ENCODE results near the gene EFCAB10.
"Not testable (repeated sequence)": the region's sequence is repeated elsewhere in the genome, so short reads cannot be mapped to it uniquely, and the experiment has no call there.

EFCAB10 gene

DNA sequence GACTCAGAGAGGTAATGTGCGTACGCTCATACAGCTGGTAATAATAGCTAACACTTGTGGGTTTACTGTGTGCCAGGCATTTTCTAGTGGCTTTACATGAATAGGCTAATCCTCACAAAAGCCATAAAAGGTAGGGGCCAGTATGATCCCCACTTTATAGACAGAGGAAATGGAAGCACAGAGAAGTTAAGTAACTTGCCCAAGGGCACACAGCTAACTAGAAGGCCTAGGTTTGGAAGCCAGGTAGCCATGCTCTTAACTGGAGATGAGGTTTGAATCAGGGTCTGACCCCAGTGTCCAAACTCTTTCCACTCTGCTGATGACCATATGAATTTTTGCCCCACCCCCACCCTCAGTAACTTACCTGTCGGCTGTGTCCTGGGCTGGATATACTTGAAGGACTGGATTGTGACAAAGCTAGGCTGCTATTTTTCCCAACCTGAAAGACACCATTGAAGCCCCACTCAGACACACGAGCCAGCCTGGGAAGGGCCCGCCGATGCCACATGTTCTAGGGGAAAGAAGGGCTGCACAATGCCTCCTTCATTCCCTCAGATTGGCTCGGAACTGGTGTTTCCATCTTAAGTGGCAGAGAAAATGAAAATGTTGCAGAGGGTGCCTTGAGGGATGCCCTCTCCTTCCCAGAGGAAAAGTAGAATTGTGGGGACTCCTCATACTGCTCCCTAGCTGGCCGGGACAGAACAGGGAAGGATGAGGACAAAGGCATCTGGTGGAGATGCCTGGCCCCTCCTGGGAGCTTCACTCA lies 29.1 kb upstream of the EFCAB10 start:
- no peak overlapping the region for H3K4me3 Mint-ChIP-seq
- no peaks in the 10 kb centered on the region for H3K9me3 Mint-ChIP-seq
- no peaks in the 10 kb centered on the region for H3K27me3 Mint-ChIP-seq
- H3K27ac Mint-ChIP-seq = peak overlapping the region in 1 of 2 donors; percentile 59
- ATAC-seq = no peak
- no peak for DNase-seq
- no peaks in the 10 kb centered on the region for H3K4me1 Mint-ChIP-seq

DNA sequence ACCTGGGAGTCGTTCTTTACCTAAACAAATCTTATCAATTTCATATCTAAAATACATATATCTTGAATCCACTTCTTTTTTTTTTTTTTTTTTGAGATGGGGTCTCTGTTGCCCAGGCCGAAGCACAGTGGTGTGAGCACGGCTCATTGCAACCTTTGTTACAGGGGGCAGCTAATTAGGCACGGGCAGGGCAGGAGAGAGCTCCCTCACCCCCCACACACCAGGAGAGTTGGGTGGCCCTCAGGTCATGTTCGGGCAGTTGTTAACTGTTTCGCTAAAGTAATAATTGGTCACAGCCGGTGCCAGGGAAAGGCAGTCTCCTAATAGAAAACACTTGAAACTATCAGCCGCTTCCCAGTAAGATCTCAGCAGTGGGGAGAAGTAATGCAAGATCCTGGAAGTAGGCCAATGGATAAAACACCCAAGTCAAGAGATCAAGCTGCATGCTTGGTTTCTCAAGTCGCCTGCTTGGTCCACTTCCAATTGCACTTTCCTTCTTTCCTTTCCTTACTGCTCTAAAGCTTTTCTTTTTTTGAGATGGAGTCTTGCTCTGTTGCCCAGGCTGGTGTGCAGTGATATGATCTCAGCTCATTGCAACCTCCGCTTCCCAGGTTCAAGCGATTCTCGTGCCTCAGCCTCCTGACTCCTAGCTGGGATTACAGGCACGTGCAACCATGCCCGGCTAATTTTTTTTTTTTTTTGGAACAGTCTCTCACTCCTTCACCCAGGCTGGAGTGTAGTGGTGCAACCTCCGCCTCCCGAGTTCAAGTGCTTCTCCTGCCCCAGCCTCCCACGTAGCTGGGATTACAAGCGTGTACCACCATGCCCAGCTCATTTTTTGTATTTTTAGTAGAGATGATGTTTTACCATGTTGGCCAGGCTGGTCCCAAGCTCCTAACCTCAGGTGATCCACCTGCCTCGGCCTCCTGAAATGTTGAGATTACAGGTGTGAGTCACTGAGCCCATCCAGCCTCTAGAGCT lies 21.3 kb upstream of the EFCAB10 start:
- DNase-seq (no peak), ATAC-seq (no peak)
- Mint-ChIP-seq H3K4me1 (no peaks in the 10 kb centered on the region), H3K4me3 (no peak overlapping the region), H3K27me3 (peaks cover 11% of the 10 kb centered on the region), H3K9me3 (no peaks in the 10 kb centered on the region), H3K27ac (no peak overlapping the region)

DNA sequence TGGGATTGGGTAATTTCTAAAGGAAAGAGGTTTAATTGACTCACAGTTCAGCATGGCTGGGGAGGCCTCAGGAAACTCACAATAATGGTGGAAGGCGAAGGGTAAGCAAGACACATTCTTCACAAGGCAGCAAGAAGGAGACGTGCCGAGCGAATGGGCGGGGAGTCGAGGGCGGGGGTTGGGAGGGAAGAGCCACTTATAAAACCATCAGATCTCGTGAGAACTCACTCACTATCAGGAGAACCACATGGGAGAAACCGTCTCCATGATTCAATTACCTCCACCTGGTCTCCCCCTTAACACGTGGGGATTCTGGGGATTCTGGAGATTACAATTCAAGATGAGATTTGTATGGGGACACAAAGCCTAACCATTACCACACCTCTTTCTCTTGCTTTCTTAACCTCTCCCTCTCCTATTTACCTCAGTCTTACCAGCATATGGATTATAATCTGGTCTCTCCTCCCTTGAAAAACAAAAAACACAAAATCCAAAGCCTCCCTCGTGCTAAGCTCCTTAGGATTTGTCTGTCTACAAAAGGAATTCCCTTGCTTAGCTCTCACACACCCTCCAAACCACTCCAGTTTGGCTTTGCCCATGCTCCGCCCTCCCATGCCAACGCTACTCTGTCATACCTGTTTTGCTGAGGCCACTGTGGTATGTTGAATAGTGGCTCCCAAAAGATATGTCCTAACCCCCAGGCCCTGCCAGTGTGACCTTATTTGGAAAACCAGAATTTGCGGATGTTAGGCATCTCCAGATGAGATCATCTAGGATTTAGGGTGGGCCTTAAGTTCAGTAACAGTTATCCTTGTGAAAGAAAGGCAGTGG lies 19.6 kb upstream of the EFCAB10 start:
- H3K4me3 Mint-ChIP-seq = no peak overlapping the region
- H3K9me3 Mint-ChIP-seq = no peaks in the 10 kb centered on the region
- ATAC-seq (no peak), DNase-seq (no peak)
- H3K27ac Mint-ChIP-seq = no peak overlapping the region
- no peaks in the 10 kb centered on the region for H3K4me1 Mint-ChIP-seq
- peaks cover 20% of the 10 kb centered on the region for H3K27me3 Mint-ChIP-seq

DNA sequence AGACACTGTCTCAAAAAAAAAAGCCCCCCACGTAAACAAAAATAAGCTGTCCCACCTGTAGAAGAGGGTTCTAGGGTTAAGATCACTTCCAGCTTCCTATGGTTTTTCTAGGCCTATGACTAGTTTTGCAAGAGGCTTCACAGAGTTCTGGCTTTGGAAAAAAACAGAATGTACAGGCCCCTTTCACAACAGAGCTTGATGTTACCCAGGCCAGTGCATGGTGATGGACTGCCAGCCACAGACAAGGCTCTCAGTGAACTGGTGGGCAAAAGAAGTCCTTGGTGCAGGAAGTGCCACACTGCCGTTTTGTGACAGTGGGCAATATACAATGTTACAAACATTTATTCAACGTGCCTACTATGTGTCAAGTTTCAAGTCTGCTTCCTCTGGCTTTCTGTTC lies 18.3 kb upstream of the EFCAB10 start:
- ATAC-seq (no peak), DNase-seq (no peak)
- H3K9me3 Mint-ChIP-seq = no peaks in the 10 kb centered on the region
- no peaks in the 10 kb centered on the region for H3K4me1 Mint-ChIP-seq
- H3K4me3 Mint-ChIP-seq = no peak overlapping the region
- H3K27ac Mint-ChIP-seq = peak overlapping the region in 1 of 2 donors; percentile 35
- H3K27me3 Mint-ChIP-seq = peaks cover 20% of the 10 kb centered on the region

DNA sequence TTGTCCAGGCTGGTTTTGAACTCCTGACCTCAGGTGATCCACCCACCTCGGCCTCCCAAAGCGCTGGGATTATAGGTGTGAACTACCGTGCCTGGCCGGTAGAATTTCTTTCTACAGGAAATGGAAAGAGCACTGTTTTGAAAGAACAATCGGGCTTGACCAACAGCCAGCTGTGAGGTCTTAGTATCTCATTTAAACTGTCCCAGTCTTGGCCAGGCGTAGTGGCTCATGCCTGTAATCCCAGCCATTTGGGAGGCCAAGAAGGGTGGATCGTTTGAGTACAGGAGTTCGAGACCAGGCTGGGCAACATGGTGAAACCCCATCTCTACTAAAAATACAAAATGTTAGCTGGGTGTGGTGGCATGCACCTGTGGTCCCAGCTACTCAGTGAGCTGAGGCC lies 17.8 kb upstream of the EFCAB10 start:
- H3K4me3 Mint-ChIP-seq, H3K27ac Mint-ChIP-seq, DNase-seq, H3K9me3 Mint-ChIP-seq, ATAC-seq, H3K4me1 Mint-ChIP-seq: not testable (repeated sequence)
- H3K27me3 Mint-ChIP-seq = peaks cover 20% of the 10 kb centered on the region

DNA sequence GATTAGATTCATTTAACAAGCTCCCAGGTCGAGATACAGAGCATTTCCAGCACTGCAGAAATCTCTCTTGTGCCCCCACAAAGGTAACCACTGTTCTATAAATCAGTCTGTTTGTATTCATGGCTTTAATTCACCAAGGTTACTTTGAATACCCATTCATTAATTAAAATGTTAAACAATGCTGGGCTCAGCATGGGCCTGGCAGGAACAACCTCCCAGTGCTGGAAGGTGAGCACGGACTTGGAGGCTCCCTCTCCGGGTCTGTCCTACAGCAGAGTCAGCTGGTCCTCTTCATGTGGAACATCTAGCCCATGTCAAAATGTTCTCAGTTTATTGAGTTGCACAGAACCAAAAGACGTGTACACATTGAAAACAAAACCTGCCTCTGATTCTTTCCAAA lies 15.6 kb upstream of the EFCAB10 start:
- H3K27ac Mint-ChIP-seq = no peak overlapping the region
- DNase-seq = no peak
- no peaks in the 10 kb centered on the region for H3K4me1 Mint-ChIP-seq
- H3K4me3 Mint-ChIP-seq = no peak overlapping the region
- ATAC-seq = no peak
- no peaks in the 10 kb centered on the region for H3K9me3 Mint-ChIP-seq
- H3K27me3 Mint-ChIP-seq = peaks cover 20% of the 10 kb centered on the region

DNA sequence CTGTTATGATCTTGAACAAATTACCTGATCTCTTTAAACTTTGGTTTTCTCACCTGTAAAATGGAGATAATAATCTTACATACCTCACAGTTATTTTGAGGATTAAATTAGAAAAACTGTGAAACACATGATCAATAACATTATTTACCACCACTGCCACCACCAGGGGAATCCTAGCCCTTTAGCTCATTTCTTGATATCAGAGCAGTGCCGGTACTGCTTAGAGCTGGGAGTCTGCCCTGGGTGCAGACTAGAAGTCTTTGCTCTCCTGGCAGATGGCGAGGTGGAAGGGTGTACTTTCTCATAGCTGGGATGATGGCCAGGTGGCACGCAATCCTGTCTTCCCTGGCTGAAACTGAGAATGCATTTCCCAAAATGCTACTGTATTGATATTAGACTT lies 12.7 kb upstream of the EFCAB10 start:
- Mint-ChIP-seq H3K27ac (no peak overlapping the region), H3K27me3 (peaks cover 9% of the 10 kb centered on the region), H3K4me3 (no peak overlapping the region), H3K4me1 (peaks cover 7% of the 10 kb centered on the region), H3K9me3 (no peaks in the 10 kb centered on the region)
- DNase-seq = no peak
- ATAC-seq = no peak

GRCh38 chr7:105591522-105591921 lies 10.2 kb upstream of the EFCAB10 start:
- ATAC-seq (no peak), DNase-seq (no peak)
- Mint-ChIP-seq H3K4me1 (peaks cover 13% of the 10 kb centered on the region), H3K27me3 (no peaks in the 10 kb centered on the region), H3K27ac (peak overlapping the region in 1 of 2 donors; percentile 16), H3K9me3 (no peaks in the 10 kb centered on the region), H3K4me3 (no peak overlapping the region)

DNA sequence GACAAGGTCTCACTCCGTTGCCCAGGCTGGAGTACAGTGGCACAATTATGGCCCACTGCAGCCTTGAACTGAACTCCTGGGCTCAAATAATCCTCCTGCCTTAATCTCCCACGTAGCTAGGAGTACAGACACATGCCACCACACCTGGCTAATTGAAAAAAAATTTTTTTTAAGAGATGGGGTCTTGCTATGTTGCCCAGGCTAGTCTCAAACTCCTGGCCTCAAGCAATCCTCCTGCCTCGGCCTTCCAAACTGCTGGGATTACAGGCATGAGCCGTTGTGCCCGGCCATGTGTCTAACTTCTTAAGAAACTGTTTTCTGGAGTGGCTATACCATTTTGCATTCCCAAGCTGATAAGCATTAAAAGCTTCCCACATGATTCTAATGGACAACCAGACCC lies 9.5 kb upstream of the EFCAB10 start:
- H3K27me3 Mint-ChIP-seq = no peaks in the 10 kb centered on the region
- H3K4me3 Mint-ChIP-seq = no peak overlapping the region
- H3K9me3 Mint-ChIP-seq = no peaks in the 10 kb centered on the region
- ATAC-seq = no peak
- no peak overlapping the region for H3K27ac Mint-ChIP-seq
- peaks cover 13% of the 10 kb centered on the region for H3K4me1 Mint-ChIP-seq
- no peak for DNase-seq

GRCh38 chr7:105589356-105590077 lies 8.2 kb upstream of the EFCAB10 start:
- Mint-ChIP-seq H3K4me3 (no peak overlapping the region), H3K9me3 (peaks cover 2 to 4% of the 10 kb centered on the region in 2 donors), H3K4me1 (peaks cover 13% of the 10 kb centered on the region), H3K27ac (no peak overlapping the region), H3K27me3 (no peaks in the 10 kb centered on the region)
- ATAC-seq (peak; percentile 98), DNase-seq (peak; percentile 58 to 70)

DNA sequence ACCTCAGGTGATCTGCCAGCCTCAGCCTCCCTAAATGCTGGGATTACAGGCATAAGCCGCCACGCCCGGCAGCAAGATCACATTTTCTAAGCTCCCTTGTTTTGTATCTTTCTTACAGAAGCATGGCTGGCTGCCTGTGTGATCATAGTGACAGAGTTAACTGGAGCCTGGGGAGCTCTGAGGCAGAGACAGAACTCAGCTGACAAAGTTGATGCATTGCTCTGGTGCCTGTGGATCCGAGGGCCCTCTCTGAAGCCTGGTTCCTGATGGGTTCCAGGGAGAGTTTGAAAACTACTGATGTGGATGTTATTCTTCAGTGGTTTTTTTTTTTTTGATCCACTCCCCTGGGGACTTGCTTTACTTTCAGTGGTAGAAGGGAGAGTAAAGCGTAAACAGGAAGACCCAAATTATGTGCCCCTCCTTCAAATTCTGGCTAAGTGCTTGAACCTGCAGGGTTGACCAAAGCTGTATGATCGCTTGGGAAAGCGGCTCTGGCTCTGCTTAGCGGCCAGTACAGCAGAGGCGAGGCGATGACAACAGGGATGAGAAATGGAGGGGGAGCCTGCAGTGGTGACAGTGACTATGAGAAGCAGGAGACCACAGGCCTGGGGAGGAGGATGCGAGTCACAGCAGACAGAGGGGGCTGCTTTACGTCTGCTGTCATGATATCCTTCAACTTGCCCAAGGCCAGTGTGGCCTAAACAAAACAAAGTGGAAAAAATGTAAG lies 6.8 kb upstream of the EFCAB10 start:
- peaks cover 4 to 8% of the 10 kb centered on the region in 2 donors for H3K9me3 Mint-ChIP-seq
- ATAC-seq = peak; percentile 30
- no peak overlapping the region for H3K4me3 Mint-ChIP-seq
- no peak for DNase-seq
- H3K4me1 Mint-ChIP-seq = peaks cover 13% of the 10 kb centered on the region
- H3K27ac Mint-ChIP-seq = peak overlapping the region in 1 of 2 donors; percentile 13
- no peaks in the 10 kb centered on the region for H3K27me3 Mint-ChIP-seq

GRCh38 chr7:105585850-105586500 lies 4.7 kb upstream of the EFCAB10 start:
- no peak overlapping the region for H3K4me3 Mint-ChIP-seq
- DNase-seq = no peak
- H3K27me3 Mint-ChIP-seq = peaks cover 6% of the 10 kb centered on the region
- peaks cover 4 to 8% of the 10 kb centered on the region in 2 donors for H3K9me3 Mint-ChIP-seq
- peaks cover 19% of the 10 kb centered on the region for H3K4me1 Mint-ChIP-seq
- no peak for ATAC-seq
- H3K27ac Mint-ChIP-seq = peak overlapping the region in 1 of 2 donors; percentile 75

DNA sequence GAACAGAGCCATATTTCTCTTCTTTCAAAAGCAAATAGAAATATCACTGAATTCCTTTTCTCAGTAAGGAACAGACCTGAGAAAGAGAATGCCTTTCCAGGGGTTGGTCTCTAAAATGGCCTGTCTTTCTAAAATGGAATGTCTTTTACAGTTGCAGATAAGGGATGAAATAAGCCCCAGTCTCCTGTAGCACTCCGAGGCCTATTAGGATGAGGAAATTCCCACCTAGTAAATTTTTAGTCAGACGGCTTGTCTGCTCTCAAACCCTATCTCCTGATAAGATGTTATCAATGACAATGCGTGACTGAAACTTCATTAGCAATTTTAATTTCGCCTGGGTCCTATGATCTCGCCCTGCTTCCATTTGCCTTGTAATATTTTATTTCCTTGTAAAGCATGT lies 2.9 kb upstream of the EFCAB10 start:
- no peak for ATAC-seq
- no peak for DNase-seq

GRCh38 chr7:105583061-105583460 lies 1.8 kb upstream of the EFCAB10 start:
- H3K27me3 Mint-ChIP-seq = peaks cover 6% of the 10 kb centered on the region
- no peak overlapping the region for H3K4me3 Mint-ChIP-seq
- H3K9me3 Mint-ChIP-seq = peaks cover 4 to 8% of the 10 kb centered on the region in 2 donors
- H3K4me1 Mint-ChIP-seq = peaks cover 11% of the 10 kb centered on the region
- H3K27ac Mint-ChIP-seq = no peak overlapping the region
- ATAC-seq (no peak), DNase-seq (no peak)

More for the DNA sequence above, 2.9 kb upstream of the EFCAB10 start:
- H3K9me3 Mint-ChIP-seq = peaks cover 4 to 8% of the 10 kb centered on the region in 2 donors
- H3K4me1 Mint-ChIP-seq = peaks cover 17% of the 10 kb centered on the region
- H3K4me3 Mint-ChIP-seq = no peak overlapping the region
- H3K27me3 Mint-ChIP-seq = peaks cover 6% of the 10 kb centered on the region
- H3K27ac Mint-ChIP-seq = no peak overlapping the region

All from stimulated activated naive CD8-positive, alpha-beta T cell treated with anti-CD3 and anti-CD28 coated beads, Interleukin-15, amount 100 ng/mL, for 72 hours (primary cell).